Mesangial cell (primary cell): ENCODE measurements around the gene PLSCR2. TPM values are rescaled to one million over a fixed set of nuclear protein-coding genes. Genes with fewer than 3 reads are reported as not detected.

ENCODE experiments used
- total RNA-seq: library from RNA; depleted of rRNA; stranded (reverse); fragments of >200 nt; gene quantifications from 2 replicates; pipeline ENCODE4 v1.2.3, GENCODE V29; 2015

The PLSCR2 gene, protein sequence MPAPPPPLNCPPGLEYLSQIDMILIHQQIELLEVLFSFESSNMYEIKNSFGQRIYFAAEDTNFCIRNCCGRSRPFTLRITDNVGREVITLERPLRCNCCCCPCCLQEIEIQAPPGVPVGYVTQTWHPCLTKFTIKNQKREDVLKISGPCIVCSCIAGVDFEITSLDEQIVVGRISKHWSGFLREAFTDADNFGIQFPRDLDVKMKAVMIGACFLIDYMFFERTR
- not detected in 2 replicates for total RNA-seq

GRCh38 chr3:146469150-146470017 is at the start of gene PLSCR2:
PLSCR2 (minus strand) TSS chr3:146469561; CDS start chr3:146459904, 9,657 bp downstream.

Other genes with a start within 250 kb of the PLSCR2 start
- 2.9 and 4.3 TPM in 2 replicates for gene PLSCR4, start 218.5 kb downstream of the PLSCR2 start, total RNA-seq
- 27.7 and 33.0 TPM in 2 replicates for gene PLSCR1, start 75.0 kb upstream of the PLSCR2 start, total RNA-seq
- gene PLSCR5, start 135.8 kb upstream of the PLSCR2 start, total RNA-seq = not detected in 2 replicates